ENCODE data around the gene MRPL20. TPM values are rescaled to one million over a fixed set of nuclear protein-coding genes. Genes with fewer than 3 reads are reported as not detected.

The MRPL20 gene
- total and polyA plus RNA-seq, 9 of the 15 experiments (the other 6 are each of a cell fraction or from before 2014, with no cell fraction given): 180 to 671 (median 229) TPM

DNA sequence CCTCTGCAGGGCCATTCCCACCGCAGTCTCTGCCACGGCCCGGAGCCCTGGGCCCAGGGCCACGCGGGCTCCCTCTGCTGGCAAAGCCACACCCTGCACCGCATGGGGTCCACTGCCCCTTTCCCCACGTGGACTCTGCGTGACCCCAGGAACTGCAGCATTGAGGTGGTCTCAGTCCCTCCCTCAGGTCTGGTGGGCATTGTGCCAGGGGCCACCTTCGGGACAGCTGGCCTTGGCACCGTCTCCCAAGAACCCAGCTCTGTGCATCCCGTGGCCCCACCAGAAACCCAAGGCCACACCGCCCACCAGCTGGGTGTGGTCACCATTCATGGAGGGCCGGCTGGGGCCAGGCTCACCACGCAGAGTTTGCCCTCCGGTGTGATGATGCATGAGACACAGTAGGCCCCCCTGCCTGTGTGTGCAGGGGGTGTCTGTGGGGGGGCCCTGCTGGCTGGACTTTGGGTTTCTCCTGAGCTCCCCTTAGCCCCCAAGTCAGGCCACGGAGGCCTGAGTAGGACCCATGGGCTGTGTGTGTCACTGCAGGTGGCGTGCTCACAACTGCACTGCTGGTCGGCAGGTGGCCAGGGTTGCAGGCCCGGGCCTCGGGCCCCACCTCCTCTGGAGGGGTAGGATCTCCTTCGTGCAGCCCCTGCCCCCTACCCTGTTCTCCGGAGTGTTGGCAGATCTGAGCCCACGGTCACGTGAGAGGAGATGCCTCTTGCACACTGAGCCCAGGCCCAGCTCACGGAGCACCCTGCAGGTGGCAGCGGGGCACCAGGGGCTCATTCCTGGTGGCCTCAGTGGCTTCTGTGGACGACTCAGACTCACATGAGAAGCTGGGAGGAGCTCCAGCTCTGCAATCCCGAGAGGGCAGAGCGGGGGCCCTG, 34.2 kb upstream of the MRPL20 start (continued):
- TF ChIP-seq PYGO2 (tag; IDR thresholded peaks at IDR 0.05): no peak
- no peak for TF ChIP-seq TCF7 (IDR thresholded peaks at IDR 0.05; ENCODE audit: borderline replicate concordance)
- no peak for TF ChIP-seq ZNF717 (CRISPR knock-in tag; IDR thresholded peaks at IDR 0.05)
- peak; percentile 53 for TF ChIP-seq DACH1 (IDR thresholded peaks at IDR 0.05; ENCODE audit: partially characterized antibody)
- TF ChIP-seq, protein P1, sequence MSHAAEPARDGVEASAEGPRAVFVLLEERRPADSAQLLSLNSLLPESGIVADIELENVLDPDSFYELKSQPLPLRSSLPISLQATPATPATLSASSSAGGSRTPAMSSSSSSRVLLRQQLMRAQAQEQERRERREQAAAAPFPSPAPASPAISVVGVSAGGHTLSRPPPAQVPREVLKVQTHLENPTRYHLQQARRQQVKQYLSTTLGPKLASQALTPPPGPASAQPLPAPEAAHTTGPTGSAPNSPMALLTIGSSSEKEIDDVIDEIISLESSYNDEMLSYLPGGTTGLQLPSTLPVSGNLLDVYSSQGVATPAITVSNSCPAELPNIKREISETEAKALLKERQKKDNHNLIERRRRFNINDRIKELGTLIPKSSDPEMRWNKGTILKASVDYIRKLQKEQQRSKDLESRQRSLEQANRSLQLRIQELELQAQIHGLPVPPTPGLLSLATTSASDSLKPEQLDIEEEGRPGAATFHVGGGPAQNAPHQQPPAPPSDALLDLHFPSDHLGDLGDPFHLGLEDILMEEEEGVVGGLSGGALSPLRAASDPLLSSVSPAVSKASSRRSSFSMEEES (CRISPR knock-in tag; IDR thresholded peaks at IDR 0.05): 0 out of 2 replicates have a peak, but pooled peaks have one; percentile 15
- 0 out of 2 replicates have a peak, but pooled peaks have one; percentile 36 for TF ChIP-seq HNRNPL (IDR thresholded peaks at IDR 0.05; ENCODE audit: low read depth, low read length)
- TF ChIP-seq TAF7 (tag; IDR thresholded peaks at IDR 0.05): no peak
- TF ChIP-seq SMAD1 (IDR thresholded peaks at IDR 0.05; ENCODE audit: low read depth, low read length, partially characterized antibody): no peak
- no peak for TF ChIP-seq FOXK2 (conservative IDR thresholded peaks at IDR 0.05 in 1 of 2, IDR thresholded peaks at IDR 0.05 in 1 of 2; ENCODE audit: low read depth in 2 of 2)
- TF ChIP-seq BRF1 (IDR thresholded peaks at IDR 0.05; ENCODE audit: borderline replicate concordance, extremely low read depth, insufficient read length): no peak
- TF ChIP-seq ZC3H11A (IDR thresholded peaks at IDR 0.05; ENCODE audit: low read depth, low read length): no peak
- peak; percentile 34; the same call in 1 of the 2 replicates for TF ChIP-seq JUND (IDR thresholded peaks at IDR 0.05; ENCODE audit: borderline replicate concordance, low read depth, low read length)
- TF ChIP-seq JUND (tag; IDR thresholded peaks at IDR 0.05; ENCODE audit: borderline replicate concordance, low read depth, low read length): no peak
- TF ChIP-seq, protein P2, sequence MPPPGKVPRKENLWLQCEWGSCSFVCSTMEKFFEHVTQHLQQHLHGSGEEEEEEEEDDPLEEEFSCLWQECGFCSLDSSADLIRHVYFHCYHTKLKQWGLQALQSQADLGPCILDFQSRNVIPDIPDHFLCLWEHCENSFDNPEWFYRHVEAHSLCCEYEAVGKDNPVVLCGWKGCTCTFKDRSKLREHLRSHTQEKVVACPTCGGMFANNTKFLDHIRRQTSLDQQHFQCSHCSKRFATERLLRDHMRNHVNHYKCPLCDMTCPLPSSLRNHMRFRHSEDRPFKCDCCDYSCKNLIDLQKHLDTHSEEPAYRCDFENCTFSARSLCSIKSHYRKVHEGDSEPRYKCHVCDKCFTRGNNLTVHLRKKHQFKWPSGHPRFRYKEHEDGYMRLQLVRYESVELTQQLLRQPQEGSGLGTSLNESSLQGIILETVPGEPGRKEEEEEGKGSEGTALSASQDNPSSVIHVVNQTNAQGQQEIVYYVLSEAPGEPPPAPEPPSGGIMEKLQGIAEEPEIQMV (tag; conservative IDR thresholded peaks at IDR 0.05; ENCODE audit: low read depth): no peak
- TF ChIP-seq, protein P3, sequence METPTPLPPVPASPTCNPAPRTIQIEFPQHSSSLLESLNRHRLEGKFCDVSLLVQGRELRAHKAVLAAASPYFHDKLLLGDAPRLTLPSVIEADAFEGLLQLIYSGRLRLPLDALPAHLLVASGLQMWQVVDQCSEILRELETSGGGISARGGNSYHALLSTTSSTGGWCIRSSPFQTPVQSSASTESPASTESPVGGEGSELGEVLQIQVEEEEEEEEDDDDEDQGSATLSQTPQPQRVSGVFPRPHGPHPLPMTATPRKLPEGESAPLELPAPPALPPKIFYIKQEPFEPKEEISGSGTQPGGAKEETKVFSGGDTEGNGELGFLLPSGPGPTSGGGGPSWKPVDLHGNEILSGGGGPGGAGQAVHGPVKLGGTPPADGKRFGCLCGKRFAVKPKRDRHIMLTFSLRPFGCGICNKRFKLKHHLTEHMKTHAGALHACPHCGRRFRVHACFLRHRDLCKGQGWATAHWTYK (CRISPR knock-in tag; IDR thresholded peaks at IDR 0.05): no peak
- peak; percentile 82 for TF ChIP-seq SMC3 (conservative IDR thresholded peaks at IDR 0.05; ENCODE audit: insufficient read depth, low read depth, low read length)
- TF ChIP-seq DNMT1 (IDR thresholded peaks at IDR 0.05): no peak
- TF ChIP-seq, protein P4, sequence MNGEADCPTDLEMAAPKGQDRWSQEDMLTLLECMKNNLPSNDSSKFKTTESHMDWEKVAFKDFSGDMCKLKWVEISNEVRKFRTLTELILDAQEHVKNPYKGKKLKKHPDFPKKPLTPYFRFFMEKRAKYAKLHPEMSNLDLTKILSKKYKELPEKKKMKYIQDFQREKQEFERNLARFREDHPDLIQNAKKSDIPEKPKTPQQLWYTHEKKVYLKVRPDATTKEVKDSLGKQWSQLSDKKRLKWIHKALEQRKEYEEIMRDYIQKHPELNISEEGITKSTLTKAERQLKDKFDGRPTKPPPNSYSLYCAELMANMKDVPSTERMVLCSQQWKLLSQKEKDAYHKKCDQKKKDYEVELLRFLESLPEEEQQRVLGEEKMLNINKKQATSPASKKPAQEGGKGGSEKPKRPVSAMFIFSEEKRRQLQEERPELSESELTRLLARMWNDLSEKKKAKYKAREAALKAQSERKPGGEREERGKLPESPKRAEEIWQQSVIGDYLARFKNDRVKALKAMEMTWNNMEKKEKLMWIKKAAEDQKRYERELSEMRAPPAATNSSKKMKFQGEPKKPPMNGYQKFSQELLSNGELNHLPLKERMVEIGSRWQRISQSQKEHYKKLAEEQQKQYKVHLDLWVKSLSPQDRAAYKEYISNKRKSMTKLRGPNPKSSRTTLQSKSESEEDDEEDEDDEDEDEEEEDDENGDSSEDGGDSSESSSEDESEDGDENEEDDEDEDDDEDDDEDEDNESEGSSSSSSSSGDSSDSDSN (IDR thresholded peaks at IDR 0.05; ENCODE audit: borderline replicate concordance in 1 of 2, low read depth in 2 of 2, low read length in 2 of 2): peak in 1 of 2 experiments; percentile 30; a peak in 1 of 4 replicates
- no peak for TF ChIP-seq ZNF140 (CRISPR knock-in tag; IDR thresholded peaks at IDR 0.05)
- no peak for TF ChIP-seq SMARCC2 (IDR thresholded peaks at IDR 0.05; ENCODE audit: low read depth)
- no peak for TF ChIP-seq IFI16 (CRISPR knock-in tag; IDR thresholded peaks at IDR 0.05)
